Neuronal stem cell (in vitro differentiated cells): ENCODE results near the gene HSFX4. TPM values are rescaled to one million over a fixed set of nuclear protein-coding genes. Genes with fewer than 3 reads are reported as not detected.
"Not testable (repeated sequence)": the region's sequence is repeated elsewhere in the genome, so short reads cannot be mapped to it uniquely, and the experiment has no call there.

Source experiments
- DNase-seq: peaks from one replicate; pipeline ENCODE4 v3.0.0-alpha.2; 2013; ENCODE audit warnings: low spot score
- H2AFZ ChIP-seq: one replicate; pipeline ENCODE4 v1.6.1; 2013; ENCODE audit warnings: mild to moderate bottlenecking, low read length, inconsistent platforms
- H2AK5ac ChIP-seq: 2 replicates; pipeline ENCODE4 v1.6.1; 2013; ENCODE audit warnings: low read depth, mild to moderate bottlenecking, inconsistent platforms, low read length, moderate library complexity, mixed read lengths
- H2BK120ac ChIP-seq: 2 replicates; pipeline ENCODE4 v1.6.1; 2013; ENCODE audit warnings: low read depth, mild to moderate bottlenecking, inconsistent platforms, low read length, moderate library complexity, mixed read lengths
- H2BK12ac ChIP-seq: one replicate; pipeline ENCODE4 v1.6.1; 2013; ENCODE audit warnings: low read length, inconsistent platforms
- H2BK15ac ChIP-seq: 2 replicates; pipeline ENCODE4 v1.6.1; 2013; ENCODE audit warnings: mild to moderate bottlenecking, low read length, inconsistent platforms, mixed read lengths
- H2BK5ac ChIP-seq: one replicate; pipeline ENCODE4 v1.6.1; 2013; ENCODE audit warnings: inconsistent platforms, mild to moderate bottlenecking, low read length, moderate library complexity
- H3K14ac ChIP-seq: one replicate; pipeline ENCODE4 v1.6.1; 2013; ENCODE audit warnings: low read length, inconsistent platforms
- H3K18ac ChIP-seq: 2 replicates; pipeline ENCODE4 v1.6.1; 2013; ENCODE audit warnings: low read length, inconsistent platforms
- H3K23ac ChIP-seq: 2 replicates; pipeline ENCODE4 v1.6.1; 2013; ENCODE audit warnings: low read depth, mild to moderate bottlenecking, mixed read lengths, low read length, inconsistent platforms; ENCODE audit not compliant: poor library complexity
- H3K27ac ChIP-seq: replicated peaks from 3 replicates; pipeline ENCODE4 v1.5.1; 2013; ENCODE audit warnings: low read length, inconsistent platforms
- H3K27me3 ChIP-seq, 3 experiments: 2 replicates each; pipeline ENCODE4 v1.6.1; 2013; ENCODE audit warnings: low read length in 3 of 3, mild to moderate bottlenecking in 2 of 3, inconsistent platforms in 1 of 3, low read depth in 1 of 3, mixed read lengths in 1 of 3, moderate library complexity in 1 of 3; ENCODE audit not compliant: control insufficient read depth in 3 of 3, insufficient read depth in 3 of 3
- H3K36me3 ChIP-seq, 2 donors: replicated peaks in 1 of 2; 2 replicates each; pipeline ENCODE4 v1.6.1; 2013; ENCODE audit warnings: low read length in 2 of 2; ENCODE audit not compliant: control insufficient read depth in 2 of 2, insufficient read depth in 2 of 2
- H3K4ac ChIP-seq: 2 replicates; pipeline ENCODE4 v1.6.1; 2013; ENCODE audit warnings: inconsistent platforms, mild to moderate bottlenecking, low read length, moderate library complexity
- H3K4me1 ChIP-seq, 2 donors: 1 replicate in 1 of 2; 2 replicates in 1 of 2; pipeline ENCODE4 v1.6.1; 2013; ENCODE audit warnings: low read length in 2 of 2, low read depth in 1 of 2; ENCODE audit not compliant: control insufficient read depth in 2 of 2, insufficient read depth in 1 of 2
- H3K4me2 ChIP-seq: one replicate; pipeline ENCODE4 v1.6.1; 2013; ENCODE audit warnings: mild to moderate bottlenecking, low read length, inconsistent platforms; ENCODE audit not compliant: insufficient read depth, poor library complexity, severe bottlenecking
- H3K4me3 ChIP-seq, 2 donors: 2 replicates each; pipeline ENCODE4 v1.5.1; 2013; ENCODE audit warnings: low read length in 2 of 2, mild to moderate bottlenecking in 2 of 2, inconsistent platforms in 1 of 2, moderate library complexity in 1 of 2
- H3K79me1 ChIP-seq: one replicate; pipeline ENCODE4 v1.6.1; 2013; ENCODE audit warnings: low read depth, mild to moderate bottlenecking, inconsistent platforms, low read length, moderate library complexity
- H3K9ac ChIP-seq: one replicate; pipeline ENCODE4 v1.6.1; 2013; ENCODE audit warnings: mild to moderate bottlenecking, low read depth, low read length, inconsistent platforms; ENCODE audit not compliant: poor library complexity
- H3K9me3 ChIP-seq, 2 donors: replicated peaks in 1 of 2; 2 replicates each; pipeline versions ENCODE3 to v1.6.1; 2013; ENCODE audit warnings: low read length in 2 of 2, mild to moderate bottlenecking in 2 of 2, inconsistent platforms in 1 of 2, low read depth in 1 of 2, mixed read lengths in 1 of 2, moderate library complexity in 1 of 2; ENCODE audit not compliant: control insufficient read depth in 2 of 2, insufficient read depth in 1 of 2
- H4K8ac ChIP-seq: one replicate; pipeline ENCODE4 v1.6.1; 2013; ENCODE audit warnings: low read depth, mild to moderate bottlenecking, inconsistent platforms, low read length, moderate library complexity
- H4K91ac ChIP-seq: one replicate; pipeline ENCODE4 v1.6.1; 2013; ENCODE audit warnings: low read length, low read depth, mild to moderate bottlenecking, inconsistent platforms; ENCODE audit not compliant: poor library complexity
- WGBS, 2 donors: extraction: QIAGEN DNeasy Blood & Tissue Kit; methylation state at CpG; one replicate each; pipeline ENCODE4 v1.1.7; 2013; ENCODE audit warnings: missing lambda C conversion rate in 2 of 2, mixed read lengths in 1 of 2; ENCODE audit not compliant: insufficient read length in 2 of 2, insufficient replicate concordance in 1 of 2; ENCODE audit errors: extremely low coverage in 2 of 2; 5-methylcytosine and 5-hydroxymethylcytosine counted together
- polyA plus RNA-seq, 2 experiments: library from polyadenylated mRNA; stranded (reverse); fragments of 200-250 nt; gene quantifications; one replicate each; pipeline ENCODE4 v1.2.3, GENCODE V29; 2013

Gene HSFX4, protein sequence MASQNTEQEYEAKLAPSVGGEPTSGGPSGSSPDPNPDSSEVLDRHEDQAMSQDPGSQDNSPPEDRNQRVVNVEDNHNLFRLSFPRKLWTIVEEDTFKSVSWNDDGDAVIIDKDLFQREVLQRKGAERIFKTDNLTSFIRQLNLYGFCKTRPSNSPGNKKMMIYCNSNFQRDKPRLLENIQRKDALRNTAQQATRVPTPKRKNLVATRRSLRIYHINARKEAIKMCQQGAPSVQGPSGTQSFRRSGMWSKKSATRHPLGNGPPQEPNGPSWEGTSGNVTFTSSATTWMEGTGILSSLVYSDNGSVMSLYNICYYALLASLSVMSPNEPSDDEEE
- not detected for polyA plus RNA-seq (2013, experiment 1 of 2)
- polyA plus RNA-seq (2013, experiment 2 of 2) = not detected

- not testable (repeated sequence) for H3K18ac ChIP-seq, H3K79me1 ChIP-seq, H4K91ac ChIP-seq, H2AK5ac ChIP-seq, H2BK12ac ChIP-seq, H2BK15ac ChIP-seq, DNase-seq, H3K4me2 ChIP-seq, H3K9ac ChIP-seq, H2AFZ ChIP-seq, H3K9me3 ChIP-seq, H4K8ac ChIP-seq, H3K14ac ChIP-seq, H3K4me1 ChIP-seq, H3K4ac ChIP-seq, H3K27me3 ChIP-seq, H3K36me3 ChIP-seq, H3K4me3 ChIP-seq, H2BK120ac ChIP-seq, H2BK5ac ChIP-seq, H3K23ac ChIP-seq, H3K27ac ChIP-seq
- no CpG with 5 or more reads among the region's 7 CpGs for whole genome bisulfite sequencing, 2 donors
Measured at GRCh38 chrX:149929400-149929799, at the start of gene HSFX4. TSS of gene HSFX4 (plus strand) at chrX:149929573. CDS start at chrX:149929645, 72 bp downstream.

GRCh38 chrX:149881081-149881711, 48.2 kb upstream of the HSFX4 start, which contains the start of gene MAGEA8:
TSS of gene MAGEA8 (plus strand) at chrX:149881183. CDS start at chrX:149884273, 3,090 bp downstream.
- Histone ChIP-seq H3K23ac (no peak within 1 kb of the TSS), H2AFZ (no peak within 1 kb of the TSS), H3K9me3 (no peaks in the 10 kb centered on the region), H2BK5ac (no peak within 1 kb of the TSS), H2BK15ac (no peak within 1 kb of the TSS), H3K4me1 (no peaks in the 10 kb centered on the region), H3K14ac (no peak within 1 kb of the TSS), H2BK120ac (no peak within 1 kb of the TSS), H3K27me3 (peaks cover 0 to 10% (median 0%) of the 10 kb centered on the region in 3 experiments), H3K36me3 (no peaks in the 10 kb centered on the region), H3K9ac (no peak within 1 kb of the TSS), H2BK12ac (no peak within 1 kb of the TSS), H3K4me2 (no peak within 1 kb of the TSS), H3K4me3 (no peak within 1 kb of the TSS), H3K79me1 (no peaks in the 10 kb centered on the region), H4K8ac (no peak within 1 kb of the TSS), H4K91ac (no peak within 1 kb of the TSS), H3K27ac (no peak within 1 kb of the TSS), H3K18ac (no peak within 1 kb of the TSS), H3K4ac (no peak within 1 kb of the TSS), H2AK5ac (no peak within 1 kb of the TSS)
- WGBS, 2 donors = no CpG with 5 or more reads among the region's 33 CpGs
- DNase-seq = no peak

- H3K4me1 ChIP-seq, H3K36me3 ChIP-seq, H3K23ac ChIP-seq, H3K9ac ChIP-seq, H3K27ac ChIP-seq, H2BK120ac ChIP-seq, H3K27me3 ChIP-seq, H3K4me2 ChIP-seq, H4K91ac ChIP-seq, H2BK5ac ChIP-seq, H2AK5ac ChIP-seq, H3K18ac ChIP-seq, H3K79me1 ChIP-seq, H3K9me3 ChIP-seq, H3K4ac ChIP-seq, DNase-seq, H3K4me3 ChIP-seq, H2BK15ac ChIP-seq, H2BK12ac ChIP-seq, H4K8ac ChIP-seq, H3K14ac ChIP-seq, H2AFZ ChIP-seq: not testable (repeated sequence)
- WGBS, 2 donors = no CpG with 5 or more reads among the region's 2 CpGs
Measured at GRCh38 chrX:149890828-149891227, 38.5 kb upstream of the HSFX4 start.

GRCh38 chrX:149898554-149898953, 30.8 kb upstream of the HSFX4 start:
- Histone ChIP-seq H3K4me1 (no peaks in the 10 kb centered on the region), H3K23ac (no peak overlapping the region), H3K14ac (no peak overlapping the region), H2BK15ac (no peak overlapping the region), H3K18ac (no peak overlapping the region), H3K9ac (no peak overlapping the region), H3K4ac (no peak overlapping the region), H3K79me1 (no peaks in the 10 kb centered on the region), H2AFZ (no peak overlapping the region), H2AK5ac (no peak overlapping the region), H2BK120ac (no peak overlapping the region), H2BK5ac (no peak overlapping the region), H4K91ac (no peak overlapping the region), H3K4me3 (no peak overlapping the region), H3K27me3 (no peaks in the 10 kb centered on the region), H4K8ac (no peak overlapping the region), H3K4me2 (no peak overlapping the region), H2BK12ac (no peak overlapping the region), H3K36me3 (no peaks in the 10 kb centered on the region), H3K9me3 (no peaks in the 10 kb centered on the region), H3K27ac (no peak overlapping the region)
- no CpG with 5 or more reads among the region's 1 CpG for WGBS, 2 donors
- DNase-seq = no peak
